GM21786 (cell line): ENCODE measurements around the gene SI.
"Not testable (repeated sequence)": the region's sequence is repeated elsewhere in the genome, so short reads cannot be mapped to it uniquely, and the experiment has no call there.

Experiments
- ATAC-seq: cut with Tn5 transposase; IDR thresholded peaks from one replicate; pipeline ENCODE4 v1.9.1; 2021; ENCODE audit not compliant: unreplicated experiment

The SI gene

GRCh38 chr3:165078293-165078692 lies at the start of gene SI:
TSS of gene SI (minus strand) at chr3:165078496. CDS start at chr3:165076012, 2,484 bp downstream.
- no peak for ATAC-seq

GRCh38 chr3:165125836-165126235 lies 47.5 kb upstream of the SI start:
- ATAC-seq: no peak

GRCh38 chr3:165111401-165111800 lies 33.1 kb upstream of the SI start:
- no peak for ATAC-seq

GRCh38 chr3:165103616-165104015 lies 25.3 kb upstream of the SI start:
- ATAC-seq: no peak

GRCh38 chr3:165082650-165083049 lies 4.4 kb upstream of the SI start:
- ATAC-seq: no peak

GRCh38 chr3:165081183-165081582 lies 2.9 kb upstream of the SI start:
- ATAC-seq: no peak

GRCh38 chr3:165075695-165076094 lies 2.6 kb downstream of the SI start:
- ATAC-seq: no peak

GRCh38 chr3:165070682-165071081 lies 7.6 kb downstream of the SI start:
- ATAC-seq: no peak

- ATAC-seq: no peak
These were observed 21.8 kb downstream of the SI start for GRCh38 chr3:165056510-165056909.

GRCh38 chr3:165040186-165040585 lies 38.1 kb downstream of the SI start:
- ATAC-seq: no peak

GRCh38 chr3:165011557-165011956 lies 66.7 kb downstream of the SI start:
- no peak for ATAC-seq

GRCh38 chr3:164984947-164985346 lies 93.3 kb downstream of the SI start:
- no peak for ATAC-seq

- ATAC-seq: no peak
These were observed 115.7 kb downstream of the SI start for GRCh38 chr3:164962610-164963009.

- no peak for ATAC-seq
These were observed 125.3 kb downstream of the SI start for GRCh38 chr3:164952966-164953365.

- not testable (repeated sequence) for ATAC-seq
These were observed 126.9 kb downstream of the SI start for GRCh38 chr3:164951403-164951802.

GRCh38 chr3:164940745-164941144 lies 137.6 kb downstream of the SI start:
- ATAC-seq: no peak

GRCh38 chr3:164929642-164930041 lies 148.7 kb downstream of the SI start:
- no peak for ATAC-seq
